GM19463 (cell line): Measurements from ENCODE around the gene POLRMT.
"Not testable (repeated sequence)": the region's sequence is repeated elsewhere in the genome, so short reads cannot be mapped to it uniquely, and the experiment has no call there.

Experiments used
- ATAC-seq: cut with Tn5 transposase; IDR thresholded peaks from one replicate; pipeline ENCODE4 v1.9.1; 2021; ENCODE audit warnings: mild to moderate bottlenecking, moderate library complexity; ENCODE audit not compliant: unreplicated experiment

Gene POLRMT

GRCh38 chr19:629515-629914, 3.8 kb downstream of the POLRMT start:
- not testable (repeated sequence) for ATAC-seq

- no peak for ATAC-seq
Observed at GRCh38 chr19:628168-628567, 5.2 kb downstream of the POLRMT start.

GRCh38 chr19:626566-626965, 6.8 kb downstream of the POLRMT start:
- ATAC-seq, result not testable (repeated sequence)

GRCh38 chr19:625257-625656, 8.1 kb downstream of the POLRMT start:
- ATAC-seq, result no peak

GRCh38 chr19:624433-625109, 8.8 kb downstream of the POLRMT start:
- no peak for ATAC-seq

- ATAC-seq, result no peak
Observed at GRCh38 chr19:623974-624373, 9.4 kb downstream of the POLRMT start.

GRCh38 chr19:623175-623916, 10.0 kb downstream of the POLRMT start:
- no peak for ATAC-seq

GRCh38 chr19:622666-623065, 10.7 kb downstream of the POLRMT start:
- ATAC-seq, result no peak

- no peak for ATAC-seq
Observed at GRCh38 chr19:621819-622218, 11.5 kb downstream of the POLRMT start.

GRCh38 chr19:621191-621590, 12.1 kb downstream of the POLRMT start:
- not testable (repeated sequence) for ATAC-seq

GRCh38 chr19:620166-620862, 13.0 kb downstream of the POLRMT start:
- no peak for ATAC-seq

- no peak for ATAC-seq
Observed at GRCh38 chr19:619286-620002, 13.9 kb downstream of the POLRMT start.

GRCh38 chr19:618674-619285, 14.6 kb downstream of the POLRMT start:
- no peak for ATAC-seq

GRCh38 chr19:618247-618619, 15.1 kb downstream of the POLRMT start:
- ATAC-seq, result no peak

- ATAC-seq, result no peak
Observed at GRCh38 chr19:617551-618246, 15.6 kb downstream of the POLRMT start.

- no peak for ATAC-seq
Observed at GRCh38 chr19:616747-617526, 16.4 kb downstream of the POLRMT start.

- ATAC-seq, result no peak
Observed at GRCh38 chr19:616062-616700, 17.2 kb downstream of the POLRMT start.

GRCh38 chr19:615619-616018, 17.7 kb downstream of the POLRMT start:
- ATAC-seq, result no peak
